GM21737 (cell line): ENCODE measurements around the gene NR3C1.

Experiments
- ATAC-seq: cut with Tn5 transposase; IDR thresholded peaks from one replicate; pipeline ENCODE4 v1.9.1; 2021; ENCODE audit warnings: mild to moderate bottlenecking, moderate library complexity; ENCODE audit not compliant: unreplicated experiment

NR3C1 gene

DNA sequence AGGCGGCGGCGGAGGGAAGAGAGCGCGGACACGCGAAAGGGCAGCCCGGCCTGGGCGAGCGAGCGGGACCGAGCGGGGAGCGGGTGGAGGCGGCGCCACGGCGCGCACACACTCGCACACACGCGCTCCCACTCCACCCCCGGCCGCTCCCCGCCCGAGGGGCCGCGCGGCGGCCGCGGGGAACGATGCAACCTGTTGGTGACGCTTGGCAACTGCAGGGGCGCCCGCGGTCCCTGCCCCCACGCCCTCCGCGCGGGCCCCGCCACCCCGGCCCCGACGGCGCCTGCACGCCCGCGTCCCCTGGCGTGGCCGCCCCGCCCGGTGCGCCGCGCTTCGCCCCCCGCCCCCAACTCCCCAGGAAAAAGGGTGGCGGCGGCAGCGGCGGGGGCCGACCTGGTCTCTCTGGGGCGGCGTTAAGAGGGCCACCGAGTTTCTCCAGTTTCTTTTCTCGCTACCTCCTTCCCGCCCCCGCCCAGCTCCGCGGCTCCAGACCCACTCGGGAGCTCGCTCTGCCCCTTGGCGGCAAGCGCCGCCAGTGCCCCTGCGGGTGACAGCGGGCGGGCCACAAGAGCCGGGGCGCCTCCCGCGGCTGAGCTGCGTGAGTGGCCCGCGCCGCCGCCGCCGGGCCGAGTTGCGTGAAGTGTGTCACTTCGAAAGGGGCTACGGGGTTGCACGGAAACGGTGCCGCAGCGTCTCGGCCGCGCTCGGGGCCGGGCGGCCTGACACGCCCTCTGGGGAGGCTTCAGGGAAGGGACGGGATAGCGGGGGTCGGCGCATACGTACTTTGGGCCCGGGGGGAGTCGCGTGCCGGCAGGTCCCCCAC lies at the start of gene NR3C1:
TSS of gene NR3C1 (minus strand) at position 94 of the 823 bp plus-strand sequence. CDS start 2,847 bp downstream, outside the sequence.
- ATAC-seq = peak; percentile 51

DNA sequence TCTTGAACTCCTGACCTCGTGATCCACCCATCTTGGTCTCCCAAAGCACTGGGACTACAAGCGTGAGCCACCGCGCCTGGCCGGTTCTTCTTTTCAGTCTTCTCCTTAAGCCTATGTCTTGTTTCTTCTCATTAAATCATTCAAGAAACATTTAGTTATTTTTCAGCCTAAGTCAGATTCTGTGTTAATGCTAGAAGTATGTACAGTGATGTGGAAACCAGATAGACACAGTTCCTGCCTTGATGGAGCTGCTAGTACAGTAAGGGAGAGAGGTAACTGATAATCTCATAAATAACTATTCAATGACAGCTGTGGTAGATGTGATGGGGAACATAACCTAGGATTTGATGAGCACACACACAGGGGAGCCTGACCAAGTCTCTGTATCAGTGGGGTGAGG lies 46.3 kb upstream of the NR3C1 start:
- ATAC-seq = no peak

DNA sequence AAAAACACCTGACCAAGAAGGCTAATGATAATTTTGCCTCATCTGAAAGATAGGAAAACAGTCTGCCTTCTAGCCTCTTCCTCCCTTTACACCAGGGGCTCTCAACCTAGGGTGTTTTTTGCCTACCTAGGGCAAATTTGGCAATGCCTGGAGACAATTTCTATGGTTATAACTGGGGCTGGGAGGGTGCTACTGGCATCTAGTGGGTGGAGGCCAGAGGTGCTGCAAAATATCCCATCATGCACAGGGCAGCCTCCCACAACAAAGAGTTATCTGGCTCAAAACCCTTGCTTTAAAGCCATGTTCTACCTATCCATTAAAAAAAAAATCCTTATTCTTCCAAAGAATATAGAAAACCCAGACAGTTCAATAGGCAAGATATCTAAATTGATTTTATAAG lies 45.0 kb upstream of the NR3C1 start:
- no peak for ATAC-seq

DNA sequence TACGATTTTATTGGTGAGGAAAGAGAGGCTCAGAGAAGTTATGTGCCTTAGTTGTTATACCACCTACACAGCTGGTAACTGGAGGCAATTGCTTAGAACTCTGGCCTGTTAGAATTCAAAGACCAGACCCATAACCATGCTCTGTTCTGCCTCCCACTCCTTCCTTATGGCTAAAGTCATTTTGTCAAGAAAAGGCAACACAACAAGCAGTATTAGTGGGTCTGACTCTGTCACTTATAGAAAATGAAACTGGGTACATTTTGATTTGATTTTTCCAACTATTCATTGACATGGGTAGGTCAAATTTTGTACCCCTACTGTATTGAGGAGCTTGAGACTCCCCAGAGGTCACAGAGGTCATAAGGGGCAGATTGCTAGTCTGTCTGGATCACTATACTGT lies 44.5 kb upstream of the NR3C1 start:
- no peak for ATAC-seq

DNA sequence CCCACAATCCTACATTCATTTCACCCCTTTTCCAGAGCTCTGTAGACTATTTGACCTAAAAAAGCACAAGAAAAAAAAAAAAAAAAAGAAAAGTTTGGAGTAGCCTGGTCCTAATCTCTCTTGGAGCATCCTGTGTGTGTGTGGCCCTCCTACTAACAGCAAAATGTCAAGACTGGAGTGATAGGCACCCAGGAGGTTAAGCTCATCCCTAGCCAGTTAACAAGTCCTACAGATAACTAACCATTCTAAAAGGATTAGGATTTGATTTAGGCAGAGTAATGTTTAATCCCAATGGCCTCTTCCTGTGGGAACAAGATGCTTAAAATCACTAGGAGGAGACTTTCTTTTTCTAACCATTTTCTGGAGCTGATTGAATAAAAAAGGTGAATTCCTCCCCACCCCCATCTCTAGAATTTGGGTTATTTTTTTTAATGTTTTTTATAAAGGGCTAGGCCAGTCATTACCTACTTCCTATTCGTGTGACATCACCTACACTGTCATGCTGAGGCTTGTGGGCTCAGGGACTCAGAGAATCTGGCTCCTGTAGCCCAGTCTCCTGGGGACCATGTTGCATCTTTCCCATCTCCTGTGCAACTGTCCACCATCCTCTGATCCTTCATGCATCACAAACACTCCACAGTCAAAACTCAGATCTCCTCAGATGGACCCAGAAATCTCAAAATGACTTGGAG lies 43.2 kb upstream of the NR3C1 start:
- no peak for ATAC-seq

DNA sequence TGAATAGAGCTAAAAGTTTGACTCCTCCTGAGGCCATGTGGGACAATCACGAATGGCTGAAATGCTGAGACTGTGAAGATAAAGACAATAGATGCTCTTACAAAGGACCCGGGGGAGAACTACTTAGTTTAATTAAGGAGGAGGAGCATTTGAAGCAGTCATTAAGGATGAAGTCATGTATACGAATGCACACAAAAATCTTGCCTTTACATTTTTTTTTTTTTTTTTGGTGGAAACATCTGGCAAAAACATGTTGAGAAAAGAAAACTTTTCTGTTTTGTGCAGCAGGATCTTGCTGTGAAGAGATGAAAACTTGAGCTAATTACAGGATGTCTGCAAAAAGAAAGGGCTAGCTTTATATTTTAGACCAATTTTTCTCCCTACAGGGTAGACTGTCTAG lies 42.3 kb upstream of the NR3C1 start:
- no peak for ATAC-seq

DNA sequence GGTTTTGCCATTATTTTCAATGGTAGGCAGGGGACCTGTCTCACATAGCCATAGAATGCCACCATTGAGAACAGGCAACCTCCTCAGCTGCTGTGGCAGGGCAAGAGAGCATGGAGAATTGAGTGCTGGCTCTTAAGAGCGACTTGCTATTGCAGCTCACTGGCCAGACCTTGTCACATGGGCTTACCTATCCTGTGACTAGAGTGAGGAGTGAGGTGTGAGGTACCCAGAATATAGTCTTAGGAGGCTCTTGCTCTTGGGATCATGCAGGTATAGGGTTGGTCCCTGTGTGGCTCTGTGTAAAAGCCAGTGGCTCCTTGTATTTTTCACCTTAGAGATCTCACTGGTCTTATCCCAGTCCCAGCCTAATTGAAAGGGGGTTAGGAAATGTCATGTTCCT lies 39.8 kb upstream of the NR3C1 start:
- no peak for ATAC-seq

DNA sequence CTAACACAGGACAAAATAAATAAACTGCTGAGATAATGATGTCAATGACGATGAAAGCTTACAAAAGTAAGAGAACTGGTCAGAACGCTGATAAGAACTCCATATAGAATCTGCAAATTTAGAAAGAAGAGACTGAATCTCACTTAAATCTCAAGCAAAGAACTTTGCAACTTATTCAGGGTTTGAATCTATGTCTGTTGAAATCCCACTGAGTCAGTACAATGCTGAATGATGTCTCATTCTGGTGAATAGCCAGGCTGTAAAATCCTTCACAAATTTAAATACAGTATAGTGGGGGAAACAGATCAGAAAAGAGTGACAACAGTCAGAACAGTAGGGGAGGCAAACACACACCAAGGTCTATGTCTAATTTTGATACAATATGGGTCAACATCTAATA lies 38.9 kb upstream of the NR3C1 start:
- no peak for ATAC-seq

DNA sequence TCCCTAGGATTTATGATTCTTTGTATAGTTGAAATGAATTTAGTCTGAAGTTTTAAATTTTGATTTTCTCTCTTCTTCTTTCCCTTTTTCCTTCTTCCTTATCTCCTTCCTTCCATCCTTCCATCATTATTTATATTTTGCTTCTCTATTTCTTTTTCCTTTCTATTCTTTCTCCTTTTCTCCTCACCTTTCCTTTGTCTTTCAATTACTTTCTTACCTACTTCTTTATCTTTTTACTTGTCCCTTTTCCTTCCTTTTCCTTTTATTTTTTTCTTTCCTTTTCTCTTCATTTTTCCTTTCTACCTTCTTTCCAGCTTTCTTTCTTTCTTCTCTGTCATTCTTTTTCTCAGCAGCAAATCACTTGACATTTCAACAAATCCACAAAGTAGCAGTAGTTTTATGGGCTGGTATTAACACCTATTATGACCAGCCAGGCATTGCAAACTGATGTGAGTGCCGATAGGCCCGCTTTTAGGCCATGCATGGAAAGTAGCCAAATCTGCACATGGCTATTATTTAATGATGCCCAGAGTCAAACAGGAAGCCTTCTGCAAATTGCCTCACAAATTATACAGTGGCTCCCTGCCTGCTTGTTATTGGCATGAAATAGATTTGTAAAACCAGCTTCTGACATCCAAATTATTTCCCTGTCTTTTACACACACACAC lies 37.1 kb upstream of the NR3C1 start:
- ATAC-seq = no peak

DNA sequence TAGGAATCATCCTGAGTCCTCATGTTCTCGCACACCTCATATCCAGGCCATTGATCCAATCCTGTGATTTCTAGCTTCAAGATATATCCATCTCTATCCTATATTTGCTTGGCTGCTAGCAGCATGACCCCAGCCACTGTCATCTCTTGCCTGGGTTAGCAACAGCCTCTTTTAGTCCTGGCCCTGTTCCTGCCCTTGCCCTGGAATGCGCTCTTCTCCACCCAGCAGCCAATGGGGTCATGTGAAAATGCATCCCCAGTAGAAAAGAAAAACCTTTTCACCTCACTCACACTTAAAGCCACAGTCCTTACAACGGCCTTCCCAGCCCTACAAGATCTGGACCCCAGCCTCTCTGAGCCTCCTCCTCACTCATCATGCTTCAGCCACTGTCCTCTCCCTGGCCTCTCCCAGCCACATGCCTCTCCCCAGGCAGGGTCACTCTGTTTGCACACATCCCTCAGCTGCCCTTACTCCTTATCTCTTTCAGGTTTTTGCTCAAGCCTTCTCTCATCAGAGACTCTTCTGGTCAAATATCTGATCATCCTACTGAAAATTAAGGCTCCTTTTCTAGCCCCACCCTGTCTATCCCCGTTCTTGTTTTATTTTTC lies 34.3 kb upstream of the NR3C1 start:
- ATAC-seq = no peak

DNA sequence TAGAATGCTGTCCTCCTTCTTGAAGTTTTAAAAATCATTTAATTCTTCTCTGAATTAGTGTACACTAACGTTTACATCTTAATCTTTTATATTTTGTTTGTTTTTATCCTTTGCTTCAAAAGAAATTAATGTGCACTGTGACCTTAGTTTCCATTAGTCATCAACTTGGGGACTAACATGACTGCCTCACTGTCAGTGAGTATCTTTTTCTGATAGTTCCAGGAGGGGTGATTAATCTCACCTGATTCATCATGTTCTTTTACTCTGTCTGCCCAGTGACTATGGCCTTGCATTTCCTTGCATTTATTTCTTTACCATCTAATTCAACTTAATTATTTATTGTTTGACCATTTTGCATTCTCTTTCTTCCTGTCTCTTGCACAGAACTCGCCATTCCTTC lies 33.4 kb upstream of the NR3C1 start:
- ATAC-seq = no peak

DNA sequence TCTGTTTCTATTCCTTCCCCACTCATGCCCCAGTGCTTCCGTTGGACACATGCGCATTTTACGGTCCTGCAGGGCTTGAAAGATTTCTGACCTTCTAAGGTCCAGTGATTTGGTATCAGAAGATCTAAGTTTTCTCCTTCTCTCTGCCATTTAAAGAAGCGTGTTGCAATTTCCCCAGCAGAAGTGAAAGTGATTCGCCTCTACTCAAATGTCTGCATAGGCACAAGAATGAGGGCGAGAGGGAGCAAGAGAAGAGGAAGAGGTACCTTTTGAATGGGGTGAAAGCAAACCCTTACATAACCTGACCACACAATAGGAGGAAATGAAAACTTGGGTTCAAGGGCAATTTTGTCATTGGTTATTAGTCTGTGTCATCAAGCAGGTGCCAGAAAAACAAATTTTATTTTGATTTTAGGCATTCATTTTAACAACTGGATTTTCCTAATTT lies 31.7 kb upstream of the NR3C1 start:
- ATAC-seq = peak; percentile 84

DNA sequence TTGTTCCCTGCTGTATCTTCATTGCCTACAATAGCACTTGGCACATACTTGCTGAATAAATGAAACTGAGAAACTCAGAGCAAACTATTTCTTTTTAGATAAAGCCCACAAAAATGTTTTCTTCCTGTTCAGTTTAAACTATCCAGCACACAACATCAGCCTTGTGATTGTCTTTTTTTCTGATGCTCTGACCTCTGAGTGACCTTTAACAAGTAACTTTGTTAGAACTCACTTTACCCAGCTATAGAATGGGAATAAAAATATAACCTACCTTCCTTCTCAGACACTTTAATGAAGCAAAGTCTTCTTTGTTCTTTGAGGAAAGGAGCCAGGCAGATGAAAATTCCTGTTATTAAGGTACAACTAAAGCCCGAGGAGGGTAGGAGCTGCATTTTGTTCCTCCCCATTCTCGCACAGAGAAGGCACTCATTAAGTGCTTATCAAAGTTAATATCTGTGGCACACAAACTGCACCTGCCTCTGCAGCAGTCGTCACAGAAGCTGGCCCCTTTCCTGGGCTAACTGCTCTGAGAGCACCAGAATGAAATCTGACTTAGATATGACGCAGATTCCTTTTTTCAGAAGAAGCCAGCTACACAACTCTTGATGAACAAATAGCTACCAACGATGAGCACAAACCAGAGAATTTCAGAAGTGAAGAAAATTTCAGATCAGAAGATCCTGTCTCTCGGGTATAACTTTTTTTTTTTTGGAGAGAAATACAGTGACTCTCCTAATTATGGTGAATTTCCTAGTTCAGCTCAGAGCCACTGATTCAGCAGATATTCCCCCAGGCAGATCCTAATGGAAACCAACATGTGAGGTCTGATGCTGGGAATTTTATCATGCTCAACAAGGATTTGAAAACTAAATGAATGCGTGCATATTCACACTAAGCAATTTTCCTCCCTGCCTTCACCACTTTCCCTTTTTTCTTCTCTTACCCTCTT lies 31.0 kb upstream of the NR3C1 start:
- peak; percentile 27 for ATAC-seq

DNA sequence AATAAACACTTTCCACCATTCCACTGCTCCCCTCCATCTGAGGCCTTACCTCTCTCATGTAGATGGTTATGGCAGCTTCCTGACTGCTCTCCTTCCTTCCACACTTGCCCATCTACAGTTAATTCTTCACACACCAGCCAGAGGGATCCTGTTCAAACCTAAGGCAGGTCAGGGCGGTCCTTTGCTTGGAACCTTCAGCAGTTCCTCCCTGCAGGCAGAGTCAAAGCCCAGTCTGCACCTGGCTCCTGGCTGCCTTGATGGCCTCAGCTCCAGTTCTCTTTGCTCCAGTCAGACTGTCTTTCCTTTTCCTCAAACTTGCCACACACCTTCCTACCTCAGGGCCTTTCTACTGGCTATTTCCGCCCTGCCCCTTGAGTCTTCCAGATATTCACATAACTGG lies 30.2 kb upstream of the NR3C1 start:
- no peak for ATAC-seq

DNA sequence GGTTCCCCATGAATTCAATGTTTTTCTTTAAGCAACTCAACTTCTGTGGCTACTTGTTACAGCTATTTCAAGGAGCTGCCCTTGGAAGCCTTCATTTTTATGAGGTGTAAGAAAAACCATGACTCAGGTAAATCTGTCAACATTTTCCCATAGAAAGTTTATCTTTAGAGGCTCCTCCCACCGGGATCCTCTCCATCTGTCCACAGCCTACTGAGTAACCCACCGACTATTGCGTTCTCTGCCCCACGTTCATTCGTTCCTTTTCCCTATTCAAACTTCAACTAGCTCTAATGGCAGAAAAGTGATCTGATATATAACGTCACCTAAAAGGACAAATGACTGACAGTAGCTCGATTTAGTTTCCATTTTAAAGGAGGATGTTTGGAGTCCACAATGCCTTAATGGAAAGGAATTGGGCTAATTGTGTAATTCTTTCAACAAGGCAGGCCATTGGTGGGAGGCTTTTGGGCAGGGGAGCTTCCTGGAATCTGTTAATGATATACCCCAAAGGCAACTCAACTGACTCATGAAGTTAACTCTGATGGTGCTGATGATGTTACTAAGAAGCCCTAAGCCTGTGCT lies 29.3 kb upstream of the NR3C1 start:
- no peak for ATAC-seq

DNA sequence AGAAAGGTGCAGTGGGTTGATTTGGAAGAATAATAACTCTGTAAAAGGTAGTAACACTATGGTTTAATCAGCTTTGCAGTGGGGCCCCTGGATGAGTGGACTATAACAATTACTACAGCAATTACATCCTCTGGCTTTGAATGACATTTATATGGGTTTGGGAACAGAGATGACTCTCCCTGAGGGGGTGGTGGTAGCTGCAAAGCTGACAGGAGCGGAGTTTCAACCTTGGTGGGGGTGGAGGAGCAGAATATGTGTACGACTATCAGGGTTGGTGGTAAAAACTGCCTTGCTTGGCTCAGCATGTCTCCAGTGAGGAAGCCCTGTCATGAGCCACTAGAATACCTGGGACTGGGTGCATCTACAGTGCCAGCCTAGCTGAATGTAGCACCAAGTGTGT lies 28.3 kb upstream of the NR3C1 start:
- ATAC-seq = no peak

DNA sequence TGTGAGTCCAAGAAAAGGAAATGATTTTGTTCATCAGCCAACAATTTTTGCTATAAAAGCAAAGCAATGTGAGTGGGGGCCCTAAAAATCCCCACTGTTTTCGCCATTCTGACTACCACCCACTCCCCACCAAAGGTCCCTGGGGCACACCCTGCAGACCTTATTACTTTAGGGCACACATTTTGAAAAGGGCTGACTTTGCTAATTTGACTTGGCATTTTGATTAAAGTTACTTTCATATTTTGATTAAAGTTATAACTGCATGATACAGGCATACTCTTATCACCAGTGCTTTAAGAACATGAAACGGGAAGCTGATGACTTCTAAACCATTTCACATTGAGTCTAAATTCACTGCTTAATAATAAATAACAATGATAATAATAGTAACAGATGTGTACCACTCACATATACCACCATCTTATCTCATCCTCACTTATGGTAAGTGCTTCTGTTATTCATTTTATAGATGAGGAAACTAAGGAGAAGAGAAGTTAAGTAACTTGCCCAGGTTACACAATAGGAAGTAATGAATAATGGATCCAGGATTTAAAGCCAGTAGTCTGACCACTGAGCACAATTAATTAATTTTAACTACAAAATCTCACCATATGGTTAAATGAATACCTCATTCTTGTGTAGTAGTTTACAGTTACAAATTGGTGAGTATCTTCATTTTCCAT lies 25.4 kb upstream of the NR3C1 start:
- no peak for ATAC-seq

DNA sequence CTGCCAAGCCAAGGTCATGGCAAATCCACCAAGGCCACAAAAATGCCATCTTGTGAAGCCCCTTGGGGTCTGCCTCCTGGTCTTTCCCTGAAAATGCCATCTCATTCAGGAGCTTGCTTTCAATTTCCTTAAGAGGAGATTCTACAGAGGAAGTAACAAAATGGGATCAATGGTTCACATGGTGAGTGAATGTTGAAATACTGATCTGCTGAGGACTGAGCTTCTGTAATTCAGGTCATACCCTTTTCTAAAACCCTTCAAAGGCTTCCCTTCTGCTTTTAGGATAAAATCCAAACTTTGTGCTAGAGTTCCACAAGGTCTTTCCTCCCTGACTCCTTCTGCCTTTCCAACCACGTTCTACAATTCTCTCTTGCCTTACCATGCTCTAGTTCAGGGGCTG lies 24.7 kb upstream of the NR3C1 start:
- no peak for ATAC-seq

DNA sequence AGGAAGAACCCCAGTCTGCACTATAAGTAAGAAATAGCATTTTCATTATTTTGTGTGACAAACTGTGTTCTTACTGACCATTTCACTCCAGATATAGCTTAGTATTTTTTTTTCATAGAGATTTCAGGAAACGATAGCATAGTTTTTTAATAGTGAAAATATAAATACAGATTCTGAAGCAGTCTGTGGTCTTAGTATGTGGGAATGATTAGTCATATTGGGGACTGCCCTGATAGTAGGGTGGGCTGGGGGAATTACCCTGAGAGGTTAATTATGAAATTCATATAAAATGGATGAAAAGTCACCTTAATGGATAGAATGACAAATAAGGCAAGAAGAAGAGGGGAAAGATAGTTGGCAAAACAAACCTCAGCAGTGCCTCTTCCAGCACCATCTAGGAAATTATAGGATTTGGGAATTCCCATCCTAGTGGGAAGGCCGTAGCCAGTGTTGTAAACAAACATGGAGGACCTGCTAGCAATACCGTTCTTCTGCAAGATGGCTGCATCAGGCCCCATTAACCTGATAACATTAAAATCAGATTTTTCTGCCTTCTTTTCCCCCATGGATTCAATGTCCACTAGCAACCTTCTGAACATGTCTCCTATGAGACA lies 23.7 kb upstream of the NR3C1 start:
- ATAC-seq = peak; percentile 42
